Central memory CD4-positive, alpha-beta T cell (primary cell): ENCODE measurements around the gene TGFB1I1.

Experiments used
- DNase-seq: peaks from one replicate; pipeline ENCODE4 v3.0.0; 2022

The TGFB1I1 gene

GRCh38 chr16:31452631-31453106 is 19.3 kb upstream of the TGFB1I1 start:
- no peak for DNase-seq

- DNase-seq: no peak
Observed at GRCh38 chr16:31453255-31454204, 18.4 kb upstream of the TGFB1I1 start.

DNA sequence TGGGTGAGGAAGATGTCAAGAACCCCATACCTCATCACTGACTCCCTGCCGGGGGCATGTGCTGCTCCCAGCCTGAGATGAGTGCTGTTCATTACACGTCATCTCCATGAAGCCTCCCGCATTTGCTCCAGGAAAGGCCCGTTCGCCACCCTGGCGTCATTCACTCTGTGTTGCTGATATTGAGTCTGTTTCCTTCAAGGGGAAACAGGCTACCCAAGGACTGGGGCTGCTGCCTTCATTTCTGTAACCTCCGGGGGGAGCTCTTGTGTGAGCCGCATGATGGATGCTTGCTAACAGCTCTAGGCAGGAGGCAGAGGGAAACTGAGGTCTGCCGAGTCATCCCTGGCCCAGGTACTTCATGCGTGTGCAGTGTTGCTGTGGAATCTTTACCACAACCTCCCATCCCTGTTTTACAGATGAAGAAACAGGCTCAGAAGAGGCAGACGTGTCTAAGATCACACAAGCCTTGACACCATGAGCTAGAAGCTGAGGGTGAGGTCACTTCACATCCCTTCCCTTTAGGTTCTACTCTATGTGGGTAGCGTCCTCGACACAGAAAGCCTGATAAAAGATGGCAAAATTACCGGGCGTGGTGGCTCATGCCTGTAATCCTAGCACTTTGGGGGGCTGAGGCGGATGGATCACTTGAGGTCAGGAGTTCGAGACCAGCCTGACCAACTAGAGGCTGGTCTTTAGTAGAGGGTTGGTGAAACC is 16.2 kb upstream of the TGFB1I1 start:
- no peak for DNase-seq

DNA sequence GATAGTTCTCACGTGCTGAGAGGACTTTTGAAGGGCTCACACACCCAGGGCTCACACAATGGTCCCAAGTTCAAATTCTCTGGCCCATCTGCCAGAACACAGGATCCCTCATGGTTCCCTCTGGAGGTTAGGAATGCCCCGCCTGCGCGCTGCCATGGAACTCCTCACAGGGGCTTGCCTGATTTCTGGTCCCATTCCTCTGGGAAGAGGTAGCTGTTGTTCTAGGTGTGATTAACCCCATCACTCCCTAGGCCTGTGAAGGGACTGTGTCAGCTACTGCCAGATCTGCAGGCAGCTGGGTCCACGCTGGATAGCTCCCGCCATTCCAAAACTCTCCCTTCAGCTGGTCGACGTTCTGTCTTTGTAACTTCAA is 15.0 kb upstream of the TGFB1I1 start:
- DNase-seq: no peak

GRCh38 chr16:31458073-31458843 is 13.7 kb upstream of the TGFB1I1 start:
- peak; percentile 56 for DNase-seq

- DNase-seq: peak; percentile 98
Observed at GRCh38 chr16:31458844-31459686, 12.9 kb upstream of the TGFB1I1 start, which contains the start of gene ARMC5. Gene ARMC5 (plus strand): TSS chr16:31459501. CDS start chr16:31459525, 24 bp downstream.

DNA sequence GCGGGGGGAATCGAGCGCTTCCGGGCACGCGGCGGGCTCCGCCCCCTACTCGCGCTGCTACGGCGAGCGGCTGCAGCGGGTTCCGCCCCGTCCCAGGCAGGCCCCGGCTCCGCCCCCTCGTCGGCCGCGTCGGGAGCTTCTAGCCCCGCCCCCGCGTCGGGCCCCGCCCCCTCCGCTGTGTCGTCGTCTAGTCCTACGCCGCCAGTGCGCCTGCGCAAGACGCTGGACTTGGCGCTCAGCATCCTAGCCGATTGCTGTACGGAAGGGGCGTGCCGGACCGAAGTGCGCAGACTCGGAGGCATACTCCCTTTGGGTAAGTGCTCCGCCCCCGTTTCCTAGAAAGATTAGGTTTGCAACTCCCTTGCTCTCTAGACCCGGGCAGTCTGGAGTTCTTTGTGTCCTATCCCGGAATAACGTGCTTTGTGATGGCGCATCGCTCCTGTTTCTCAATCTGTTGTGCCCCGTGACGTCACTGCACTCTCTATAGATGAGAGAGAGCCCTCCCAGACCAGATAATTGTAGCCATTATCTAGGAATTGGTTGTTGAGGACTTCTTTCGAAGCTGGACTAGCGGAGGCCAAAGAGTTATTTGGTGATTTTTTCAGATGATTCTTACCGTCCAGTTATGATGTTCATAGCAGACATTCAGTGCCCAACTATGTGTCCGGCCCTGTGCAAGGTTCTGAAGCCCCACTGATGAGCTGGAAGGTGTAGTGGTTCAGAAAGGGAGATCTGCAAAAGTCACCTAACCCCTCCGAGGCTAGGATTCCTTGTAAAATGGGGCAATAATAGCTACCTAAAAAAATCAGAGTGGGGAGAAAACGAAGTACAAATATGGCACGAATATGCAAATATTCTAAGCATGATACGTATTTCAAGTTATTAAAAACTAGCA is 12.0 kb upstream of the TGFB1I1 start:
- peak; percentile 99 for DNase-seq

DNA sequence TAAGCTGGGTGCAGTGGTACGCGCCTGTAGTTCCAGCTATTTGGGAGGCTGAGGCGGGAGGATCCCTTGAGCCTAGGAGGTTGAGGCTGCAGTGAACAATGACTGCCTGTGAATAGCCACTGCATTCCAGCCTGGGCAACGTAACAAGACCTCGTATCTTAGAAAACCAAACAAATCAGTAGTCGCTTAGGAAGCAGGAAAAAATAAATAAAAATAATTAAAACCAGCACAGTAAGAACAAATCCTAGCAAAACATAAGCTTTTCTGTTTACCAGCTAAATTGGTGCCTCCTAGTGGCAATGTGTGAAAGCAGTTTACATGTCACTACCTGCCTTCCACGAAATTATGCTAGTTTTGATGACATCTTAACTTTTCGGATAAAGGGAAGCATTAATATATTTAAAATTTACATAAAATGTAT is 11.4 kb upstream of the TGFB1I1 start:
- peak; percentile 38 for DNase-seq

GRCh38 chr16:31461201-31461920 is 10.6 kb upstream of the TGFB1I1 start:
- DNase-seq: no peak

- DNase-seq: no peak
Observed at GRCh38 chr16:31461921-31462804, 9.8 kb upstream of the TGFB1I1 start.

- DNase-seq: no peak
Observed at GRCh38 chr16:31464348-31464769, 7.6 kb upstream of the TGFB1I1 start.

DNA sequence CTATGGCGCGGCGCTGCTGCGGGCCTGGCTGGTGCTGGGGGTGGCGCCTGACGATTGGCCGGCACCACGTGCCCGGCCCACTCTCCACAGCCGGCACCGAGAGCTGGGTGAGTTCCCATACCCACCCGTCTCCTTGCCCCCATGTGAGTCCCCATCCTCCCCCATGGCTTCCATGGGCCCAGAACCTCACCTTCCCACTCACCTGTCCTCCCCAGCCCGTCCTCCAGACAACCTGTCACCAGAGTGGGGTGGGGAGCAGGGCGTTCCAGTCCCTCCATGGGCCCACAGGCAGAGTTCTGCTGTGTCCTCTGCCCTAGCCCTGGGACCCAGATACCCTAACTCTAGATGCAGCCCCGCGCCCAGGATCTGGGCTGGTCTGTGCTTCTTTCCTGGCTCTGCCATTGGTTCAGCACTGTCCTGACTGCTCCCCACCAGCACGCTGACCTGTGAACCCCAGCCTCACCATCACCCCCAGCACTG is 7.1 kb upstream of the TGFB1I1 start:
- DNase-seq: no peak

GRCh38 chr16:31465788-31466370 is 6.1 kb upstream of the TGFB1I1 start:
- no peak for DNase-seq

GRCh38 chr16:31466381-31466841 is 5.5 kb upstream of the TGFB1I1 start:
- DNase-seq: no peak

- DNase-seq: no peak
Observed at GRCh38 chr16:31467151-31467773, 4.7 kb upstream of the TGFB1I1 start.

GRCh38 chr16:31467858-31468257 is 4.1 kb upstream of the TGFB1I1 start:
- DNase-seq: no peak

DNA sequence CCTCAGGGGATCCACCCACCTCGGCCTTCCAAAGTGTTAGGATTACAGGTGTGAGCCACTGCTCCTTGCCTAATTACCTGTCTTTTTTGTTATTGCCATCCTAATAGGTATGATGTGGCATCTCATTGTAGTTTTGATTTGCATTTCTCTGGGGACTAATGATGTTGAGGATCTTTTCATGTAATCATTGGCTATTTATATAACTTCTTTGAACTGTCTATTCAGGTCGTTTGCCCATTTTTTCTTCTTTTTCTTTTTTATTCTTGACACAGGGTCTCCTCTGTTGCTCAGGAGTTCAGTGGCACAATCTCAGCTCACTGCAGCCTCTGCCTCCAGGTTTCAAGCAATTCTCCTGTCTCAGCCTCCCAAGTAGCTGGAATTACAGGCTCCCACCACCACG is 1.3 kb upstream of the TGFB1I1 start:
- no peak for DNase-seq
